Fibroblast of lung (primary cell): ENCODE measurements around the gene KIAA1191.

Experiments
- CTCF ChIP-seq, 2 donors: IDR thresholded peaks in 1 of 2; conservative IDR thresholded peaks in 1 of 2; 1 replicate in 1 of 2; 2 replicates in 1 of 2; pipeline ENCODE4 v1.5.1; 2011 to 2012; ENCODE audit warnings: low read length in 2 of 2, control low read depth in 1 of 2, inconsistent platforms in 1 of 2, low read depth in 1 of 2, mild to moderate bottlenecking in 1 of 2
- EZH2 ChIP-seq: IDR thresholded peaks from 2 replicates; pipeline ENCODE4 v1.5.1; 2012; ENCODE audit warnings: low read length, control low read depth, mild to moderate bottlenecking; ENCODE audit errors: missing control alignments

GRCh38 chr5:176317534-176318374, 43.8 kb downstream of the KIAA1191 start:
- no peak for TF ChIP-seq CTCF (conservative IDR thresholded peaks at IDR 0.05 in 1 of 2, IDR thresholded peaks at IDR 0.05 in 1 of 2; ENCODE audit: low read depth in 1 of 2, low read length in 2 of 2)
- TF ChIP-seq EZH2: no peak
